Mesenchymal stem cell (in vitro differentiated cells and primary cell): ENCODE data around the gene CCDC24.

ENCODE experiments used
- DNase-seq: peaks from one replicate; pipeline ENCODE4 v3.0.0-alpha.2; 2013
- H2AFZ ChIP-seq: one replicate; pipeline ENCODE4 v1.6.1; 2013; ENCODE audit warnings: low read depth, mild to moderate bottlenecking, control low read depth, inconsistent platforms, low read length, moderate library complexity
- H2AK5ac ChIP-seq: 2 replicates; pipeline ENCODE4 v1.6.1; 2013; ENCODE audit warnings: low read length, moderate library complexity, mild to moderate bottlenecking, inconsistent platforms; ENCODE audit not compliant: severe bottlenecking
- H2BK120ac ChIP-seq: one replicate; pipeline ENCODE4 v1.6.1; 2013; ENCODE audit warnings: low read depth, mild to moderate bottlenecking, inconsistent platforms, low read length, moderate library complexity
- H2BK12ac ChIP-seq, 2 experiments: one replicate each; pipeline ENCODE4 v1.6.1; 2013; ENCODE audit warnings: inconsistent platforms in 2 of 2, low read length in 2 of 2, mild to moderate bottlenecking in 2 of 2, moderate library complexity in 2 of 2, control low read depth in 1 of 2
- H2BK15ac ChIP-seq: one replicate; pipeline ENCODE4 v1.6.1; 2013; ENCODE audit warnings: mild to moderate bottlenecking, low read depth, inconsistent platforms; ENCODE audit not compliant: poor library complexity, severe bottlenecking
- H2BK5ac ChIP-seq: 2 replicates; pipeline ENCODE4 v1.6.1; 2013; ENCODE audit warnings: low read depth, mild to moderate bottlenecking, low read length, control low read depth, inconsistent platforms; ENCODE audit not compliant: poor library complexity, severe bottlenecking
- H3K14ac ChIP-seq, 2 experiments: one replicate each; pipeline ENCODE4 v1.6.1; 2013; ENCODE audit warnings: inconsistent platforms in 2 of 2, low read length in 2 of 2, control low read depth in 1 of 2, mild to moderate bottlenecking in 1 of 2, moderate library complexity in 1 of 2
- H3K18ac ChIP-seq, 2 experiments: one replicate each; pipeline ENCODE4 v1.6.1; 2013; ENCODE audit warnings: inconsistent platforms in 2 of 2, low read length in 2 of 2, control low read depth in 1 of 2, low read depth in 1 of 2, mild to moderate bottlenecking in 1 of 2
- H3K23ac ChIP-seq, 2 experiments: one replicate each; pipeline ENCODE4 v1.6.1; 2013; ENCODE audit warnings: inconsistent platforms in 2 of 2, low read length in 2 of 2, mild to moderate bottlenecking in 2 of 2, moderate library complexity in 2 of 2, control low read depth in 1 of 2
- H3K27ac ChIP-seq: 2 replicates; pipeline ENCODE4 v1.5.1; 2013; ENCODE audit warnings: mild to moderate bottlenecking, moderate library complexity, low read length, control low read depth, inconsistent platforms; ENCODE audit not compliant: poor library complexity, severe bottlenecking
- H3K27me3 ChIP-seq, 2 experiments: 2 replicates each; pipeline versions ENCODE4 v1.6.1 to v1.7.0; 2013; ENCODE audit warnings: low read length in 2 of 2, mild to moderate bottlenecking in 2 of 2, moderate library complexity in 2 of 2, control low read depth in 1 of 2, inconsistent platforms in 1 of 2; ENCODE audit not compliant: control insufficient read depth in 1 of 2, insufficient read depth in 1 of 2
- H3K36me3 ChIP-seq, 2 experiments: 2 replicates each; pipeline versions ENCODE4 v1.6.1 to v1.7.0; 2013; ENCODE audit warnings: low read length in 2 of 2, control low read depth in 1 of 2, inconsistent platforms in 1 of 2, low read depth in 1 of 2, mild to moderate bottlenecking in 1 of 2; ENCODE audit not compliant: insufficient read depth in 2 of 2, control insufficient read depth in 1 of 2
- H3K4ac ChIP-seq, 2 experiments: one replicate each; pipeline ENCODE4 v1.6.1; 2013; ENCODE audit warnings: inconsistent platforms in 2 of 2, low read length in 2 of 2, mild to moderate bottlenecking in 2 of 2, moderate library complexity in 2 of 2, control low read depth in 1 of 2, low read depth in 1 of 2
- H3K4me1 ChIP-seq: 2 replicates; pipeline ENCODE4 v1.6.1; 2013; ENCODE audit warnings: low read depth, low read length, control low read depth; ENCODE audit not compliant: control insufficient read depth, insufficient read depth
- H3K4me2 ChIP-seq: 2 replicates; pipeline ENCODE4 v1.6.1; 2013; ENCODE audit warnings: low read length, mild to moderate bottlenecking, inconsistent platforms; ENCODE audit not compliant: poor library complexity, severe bottlenecking
- H3K4me3 ChIP-seq, 2 experiments: 2 replicates each; pipeline versions ENCODE4 v1.5.1 to v1.7.0; 2013; ENCODE audit warnings: low read length in 2 of 2, mild to moderate bottlenecking in 2 of 2, control low read depth in 1 of 2, low read depth in 1 of 2; ENCODE audit not compliant: insufficient read depth in 1 of 2
- H3K79me1 ChIP-seq: replicated peaks from 2 replicates; pipeline ENCODE4 v1.6.1; 2013; ENCODE audit warnings: mild to moderate bottlenecking, control low read depth, low read length, inconsistent platforms; ENCODE audit not compliant: poor library complexity, severe bottlenecking
- H3K9ac ChIP-seq: 2 replicates; pipeline ENCODE4 v1.7.0; 2013; ENCODE audit warnings: mild to moderate bottlenecking, low read length, moderate library complexity
- H3K9me3 ChIP-seq: 2 replicates; pipeline ENCODE4 v1.7.0; 2013; ENCODE audit warnings: mild to moderate bottlenecking, low read length; ENCODE audit not compliant: control insufficient read depth
- H4K8ac ChIP-seq: one replicate; pipeline ENCODE4 v1.6.1; 2013; ENCODE audit warnings: inconsistent platforms, mild to moderate bottlenecking, low read length, moderate library complexity
- H4K91ac ChIP-seq: one replicate; pipeline ENCODE4 v1.6.1; 2013; ENCODE audit warnings: mild to moderate bottlenecking, low read length, inconsistent platforms
- WGBS: methylation state at CpG from one replicate; pipeline ENCODE4 v1.1.7; 2013; ENCODE audit warnings: mixed read lengths; 5-methylcytosine and 5-hydroxymethylcytosine counted together

The CCDC24 gene

DNA sequence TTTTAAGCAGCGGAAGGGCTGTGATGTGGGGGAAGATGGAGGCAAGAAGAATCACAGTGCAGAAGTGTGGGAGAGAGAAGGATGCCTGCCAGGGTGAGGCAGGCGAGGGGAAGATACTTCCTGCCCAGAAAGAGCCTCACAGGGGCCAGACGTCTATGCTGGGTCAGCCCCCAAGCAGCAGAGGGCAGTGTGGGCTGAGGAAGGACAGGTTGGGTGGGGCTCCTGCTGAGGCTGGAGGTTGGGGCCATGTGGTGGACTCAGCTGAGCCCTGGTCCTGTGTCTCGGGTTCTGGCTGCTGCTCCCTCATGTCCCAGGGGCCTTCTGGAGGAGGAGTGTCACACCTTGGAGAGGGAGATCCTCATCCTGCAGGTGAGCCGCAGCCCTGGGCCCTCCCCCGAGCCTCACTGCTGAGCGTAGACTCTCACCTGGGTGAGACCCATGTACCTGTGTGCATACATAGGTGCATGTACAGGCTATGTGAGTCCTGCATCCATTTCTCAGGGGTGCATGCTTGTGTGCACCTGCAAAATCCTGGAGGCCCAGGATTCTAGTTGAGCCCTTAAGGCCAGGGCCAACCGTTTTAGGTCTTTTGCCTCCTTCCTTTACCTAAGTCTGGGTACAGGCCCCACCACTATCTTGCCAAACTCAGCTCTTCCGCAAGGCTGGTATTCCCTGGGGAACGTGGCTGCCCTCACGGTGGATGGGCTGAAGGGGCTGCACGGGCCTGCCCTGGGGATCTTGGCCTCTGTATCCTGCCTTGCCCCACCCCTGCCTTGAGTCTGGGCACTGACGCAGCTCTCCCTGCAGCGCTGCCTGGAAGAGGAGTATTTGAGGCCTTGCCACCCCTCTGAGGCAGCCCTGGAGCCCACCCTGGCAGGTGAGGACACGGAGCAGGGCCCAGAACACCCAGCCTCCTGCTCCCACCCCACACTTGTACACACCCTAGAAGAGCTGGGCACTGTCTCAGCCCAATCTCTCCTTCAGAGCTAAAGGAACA lies 3.7 kb downstream of the CCDC24 start:
- peaks cover 0 to 22% of the 10 kb centered on the region in 2 experiments for H3K36me3 ChIP-seq
- peak; percentile 12 for DNase-seq
- no peak overlapping the region for H2AK5ac ChIP-seq
- H3K4me3 ChIP-seq, result no peak overlapping the region
- H4K91ac ChIP-seq, result peak overlapping the region; percentile 25
- H4K8ac ChIP-seq, result peak overlapping the region; percentile 69
- H2BK120ac ChIP-seq, result no peak overlapping the region
- no peak overlapping the region for H2AFZ ChIP-seq
- no peak overlapping the region for H3K9ac ChIP-seq
- H3K27ac ChIP-seq, result no peak overlapping the region
- no peak overlapping the region for H3K4ac ChIP-seq
- no peak overlapping the region for H2BK5ac ChIP-seq
- no peak overlapping the region for H3K14ac ChIP-seq
- no peaks in the 10 kb centered on the region for H3K79me1 ChIP-seq
- H3K18ac ChIP-seq, result no peak overlapping the region
- no peaks in the 10 kb centered on the region for H3K9me3 ChIP-seq
- H2BK12ac ChIP-seq, result no peak overlapping the region
- 72% methylated on average over 15 of the region's 15 CpGs for WGBS
- no peak overlapping the region for H3K23ac ChIP-seq
- no peaks in the 10 kb centered on the region for H3K27me3 ChIP-seq
- no peak overlapping the region for H2BK15ac ChIP-seq
- H3K4me2 ChIP-seq, result no peak overlapping the region
- H3K4me1 ChIP-seq, result peaks cover 20% of the 10 kb centered on the region

GRCh38 chr1:43995984-43996732 lies 4.8 kb downstream of the CCDC24 start:
- WGBS, result 81% methylated on average over 21 of the region's 21 CpGs
- Histone ChIP-seq H2AFZ (no peak overlapping the region), H3K27me3 (no peaks in the 10 kb centered on the region)

DNA sequence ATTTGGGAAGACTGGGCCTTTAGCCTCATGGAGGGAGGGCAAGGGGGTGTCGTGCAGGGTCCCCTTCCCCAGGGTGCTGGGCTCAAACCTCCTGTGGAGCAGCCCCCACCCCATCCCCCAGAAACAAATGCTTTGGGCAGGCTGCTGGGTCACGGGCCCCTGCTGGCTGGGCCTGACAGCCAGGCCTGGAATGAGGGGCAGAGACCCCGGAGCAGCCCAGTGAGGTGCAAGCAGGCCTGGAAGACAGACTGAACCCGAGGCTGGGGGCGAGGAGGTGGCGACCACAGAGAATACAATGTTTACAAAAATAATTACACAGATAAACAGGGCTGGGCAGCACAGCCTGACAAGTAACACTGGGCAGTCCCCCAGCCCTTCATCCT lies 5.3 kb downstream of the CCDC24 start:
- no peak overlapping the region for H2BK5ac ChIP-seq
- no peaks in the 10 kb centered on the region for H3K27me3 ChIP-seq
- no peaks in the 10 kb centered on the region for H3K9me3 ChIP-seq
- H4K8ac ChIP-seq, result no peak overlapping the region
- H2BK15ac ChIP-seq, result no peak overlapping the region
- no peak for DNase-seq
- no peak overlapping the region for H3K4ac ChIP-seq
- H3K4me3 ChIP-seq, result no peak overlapping the region
- peaks cover 10% of the 10 kb centered on the region for H3K4me1 ChIP-seq
- no peak overlapping the region for H2BK120ac ChIP-seq
- no peak overlapping the region for H3K9ac ChIP-seq
- no peak overlapping the region for H3K4me2 ChIP-seq
- no peak overlapping the region for H2AK5ac ChIP-seq
- no peak overlapping the region for H2AFZ ChIP-seq
- H4K91ac ChIP-seq, result no peak overlapping the region
- no peak overlapping the region for H3K18ac ChIP-seq
- no peaks in the 10 kb centered on the region for H3K79me1 ChIP-seq
- no peak overlapping the region for H3K14ac ChIP-seq
- no peak overlapping the region for H2BK12ac ChIP-seq
- H3K36me3 ChIP-seq, result peaks cover 0 to 36% of the 10 kb centered on the region in 2 experiments
- H3K23ac ChIP-seq, result no peak overlapping the region
- WGBS, result 44% methylated on average over 3 of the region's 6 CpGs
- H3K27ac ChIP-seq, result no peak overlapping the region

More at GRCh38 chr1:43995984-43996732, 4.8 kb downstream of the CCDC24 start:
- no peak overlapping the region for H2BK120ac ChIP-seq
- no peak overlapping the region for H3K14ac ChIP-seq
- H4K91ac ChIP-seq, result no peak overlapping the region
- H3K9me3 ChIP-seq, result no peaks in the 10 kb centered on the region
- H2BK12ac ChIP-seq, result peak overlapping the region in 1 of 2 experiments; percentile 2
- H2AK5ac ChIP-seq, result no peak overlapping the region
- H3K23ac ChIP-seq, result no peak overlapping the region
- no peak overlapping the region for H3K4me2 ChIP-seq
- H3K79me1 ChIP-seq, result no peaks in the 10 kb centered on the region
- H3K4me3 ChIP-seq, result no peak overlapping the region
- H3K4ac ChIP-seq, result no peak overlapping the region
- H2BK15ac ChIP-seq, result no peak overlapping the region
- no peak overlapping the region for H3K18ac ChIP-seq
- no peak overlapping the region for H3K27ac ChIP-seq
- peaks cover 11% of the 10 kb centered on the region for H3K4me1 ChIP-seq
- DNase-seq, result no peak
- no peak overlapping the region for H3K9ac ChIP-seq
- no peak overlapping the region for H2BK5ac ChIP-seq
- H4K8ac ChIP-seq, result no peak overlapping the region
- peaks cover 0 to 32% of the 10 kb centered on the region in 2 experiments for H3K36me3 ChIP-seq
